ENCODE results near the gene DDX20. TPM values are rescaled to one million over a fixed set of nuclear protein-coding genes. Genes with fewer than 3 reads are reported as not detected.
"Not testable (repeated sequence)": the region's sequence is repeated elsewhere in the genome, so short reads cannot be mapped to it uniquely, and the experiment has no call there.

The DDX20 gene
- total RNA-seq, 3 donors from 2014 or later, result 14.1 to 28.0 (median 25.9) TPM

GRCh38 chr1:111739194-111739924, 16.3 kb upstream of the DDX20 start, which contains the start of gene INKA2:
Gene INKA2, minus strand, starts transcription at chr1:111739395. Its CDS starts 153 bp downstream, at chr1:111739242.
- TF ChIP-seq CTCF (IDR thresholded peaks at IDR 0.05) (no peak), POLR2A (IDR thresholded peaks at IDR 0.05) (no peak), POLR2AphosphoS5 (IDR thresholded peaks at IDR 0.05) (peak in 1 of 3 donors; percentile 14)
- Histone ChIP-seq H3K36me3 (no peaks in the 10 kb centered on the region), H3K27ac (peak within 1 kb of the TSS; percentile 91 to 95), H3K4me3 (peak within 1 kb of the TSS; percentile 54 to 89 (median 69)), H3K27me3 (no peaks in the 10 kb centered on the region), H3K4me1 (peaks cover 0 to 9% of the 10 kb centered on the region in 2 donors), H3K9me3 (no peaks in the 10 kb centered on the region)
- intact Hi-C loops (cut with DNase I; ENCODE audit: low total_unique reads), result no loop called here
- DNase-seq (ENCODE audit: low spot score in 2 of 2), result peak; percentile 77 to 83

- Histone ChIP-seq H3K36me3 (no peaks in the 10 kb centered on the region), H3K27ac (peak overlapping the region; percentile 91 to 95), H3K4me1 (peaks cover 0 to 9% of the 10 kb centered on the region in 2 donors), H3K27me3 (no peaks in the 10 kb centered on the region), H3K9me3 (no peaks in the 10 kb centered on the region), H3K4me3 (peak overlapping the region; percentile 54 to 89 (median 69))
- TF ChIP-seq POLR2AphosphoS5 (IDR thresholded peaks at IDR 0.05), result no peak
- TF ChIP-seq POLR2A (IDR thresholded peaks at IDR 0.05), result no peak
- no peak for TF ChIP-seq CTCF (IDR thresholded peaks at IDR 0.05)
- intact Hi-C loops (cut with DNase I; ENCODE audit: low total_unique reads), result no loop called here
- no peak for DNase-seq (ENCODE audit: low spot score in 2 of 2)
These were observed 15.6 kb upstream of the DDX20 start for GRCh38 chr1:111739925-111740765.

GRCh38 chr1:111742292-111742691, 13.4 kb upstream of the DDX20 start:
- H3K36me3 ChIP-seq; intact Hi-C loops (cut with DNase I; ENCODE audit: low total_unique reads); H3K4me1 ChIP-seq; H3K27ac ChIP-seq; H3K4me3 ChIP-seq; H3K27me3 ChIP-seq; DNase-seq (ENCODE audit: low spot score in 2 of 2); H3K9me3 ChIP-seq: not testable (repeated sequence)

- DNase-seq (ENCODE audit: low spot score in 2 of 2), result no peak
- no peaks in the 10 kb centered on the region for H3K27me3 ChIP-seq
- TF ChIP-seq POLR2AphosphoS5 (IDR thresholded peaks at IDR 0.05) (no peak), CTCF (IDR thresholded peaks at IDR 0.05) (no peak), POLR2A (IDR thresholded peaks at IDR 0.05) (no peak)
- intact Hi-C loops (cut with DNase I; ENCODE audit: low total_unique reads), result no loop called here
- H3K9me3 ChIP-seq, result no peaks in the 10 kb centered on the region
- H3K36me3 ChIP-seq, result no peaks in the 10 kb centered on the region
- H3K4me1 ChIP-seq, result peaks cover 0 to 2% of the 10 kb centered on the region in 2 donors
- no peak overlapping the region for H3K4me3 ChIP-seq
- H3K27ac ChIP-seq, result no peak overlapping the region
These were observed 12.7 kb upstream of the DDX20 start for GRCh38 chr1:111742938-111743549.

- Histone ChIP-seq H3K27me3 (no peaks in the 10 kb centered on the region), H3K9me3 (no peaks in the 10 kb centered on the region), H3K4me3 (no peak overlapping the region), H3K36me3 (no peaks in the 10 kb centered on the region), H3K4me1 (no peaks in the 10 kb centered on the region), H3K27ac (no peak overlapping the region)
- no peak for DNase-seq (ENCODE audit: low spot score in 2 of 2)
- intact Hi-C loops (cut with DNase I; ENCODE audit: low total_unique reads), result no loop called here
- no peak for TF ChIP-seq POLR2AphosphoS5 (IDR thresholded peaks at IDR 0.05)
- TF ChIP-seq CTCF (IDR thresholded peaks at IDR 0.05), result no peak
- TF ChIP-seq POLR2A (IDR thresholded peaks at IDR 0.05), result no peak
These were observed 12.0 kb upstream of the DDX20 start for GRCh38 chr1:111743679-111744101.
